ENCODE data around the gene LSG1.
"Not testable (repeated sequence)": the region's sequence is repeated elsewhere in the genome, so short reads cannot be mapped to it uniquely, and the experiment has no call there.

LSG1 gene

GRCh38 chr3:194647747-194648146, 24.2 kb downstream of the LSG1 start:
- DNase-seq, result no peak

DNA sequence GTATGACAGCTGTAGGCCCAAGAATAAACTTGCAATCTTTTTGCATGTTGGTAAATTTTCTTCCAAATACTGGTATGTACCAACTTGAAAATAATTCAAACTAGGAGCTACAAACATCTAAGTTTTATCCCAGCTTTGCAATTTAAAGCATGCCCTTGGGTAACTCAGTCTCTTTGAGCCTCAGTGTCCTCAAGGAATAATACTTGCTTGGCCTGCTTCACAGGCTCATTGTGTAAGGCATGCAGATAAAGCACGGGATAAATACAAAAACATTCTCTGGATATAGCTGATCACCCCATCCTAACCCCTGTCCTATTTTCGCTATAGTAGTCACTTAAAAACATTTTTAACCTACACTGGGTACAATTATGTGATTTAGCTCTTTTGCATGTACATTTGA, 29.2 kb downstream of the LSG1 start:
- DNase-seq, result no peak

DNA sequence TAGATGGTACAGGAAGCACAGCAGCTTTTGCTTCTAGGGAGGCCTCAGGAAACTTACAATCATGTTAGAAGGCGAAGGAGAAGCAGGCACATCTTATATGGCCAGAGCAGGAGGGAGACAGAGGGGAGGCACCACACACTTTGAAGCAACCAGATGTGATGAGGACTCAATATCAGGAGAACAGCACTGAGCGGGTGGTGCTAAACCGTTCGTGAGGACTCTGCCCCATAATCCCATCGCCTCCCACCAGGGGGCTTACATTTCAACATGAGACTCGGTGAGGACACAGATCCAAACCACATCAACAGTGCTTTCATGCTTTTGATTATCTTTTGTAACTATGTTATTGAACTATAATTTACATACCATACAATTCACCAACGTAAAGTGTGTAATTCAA, 31.2 kb downstream of the LSG1 start:
- DNase-seq, result peak; percentile 16

DNA sequence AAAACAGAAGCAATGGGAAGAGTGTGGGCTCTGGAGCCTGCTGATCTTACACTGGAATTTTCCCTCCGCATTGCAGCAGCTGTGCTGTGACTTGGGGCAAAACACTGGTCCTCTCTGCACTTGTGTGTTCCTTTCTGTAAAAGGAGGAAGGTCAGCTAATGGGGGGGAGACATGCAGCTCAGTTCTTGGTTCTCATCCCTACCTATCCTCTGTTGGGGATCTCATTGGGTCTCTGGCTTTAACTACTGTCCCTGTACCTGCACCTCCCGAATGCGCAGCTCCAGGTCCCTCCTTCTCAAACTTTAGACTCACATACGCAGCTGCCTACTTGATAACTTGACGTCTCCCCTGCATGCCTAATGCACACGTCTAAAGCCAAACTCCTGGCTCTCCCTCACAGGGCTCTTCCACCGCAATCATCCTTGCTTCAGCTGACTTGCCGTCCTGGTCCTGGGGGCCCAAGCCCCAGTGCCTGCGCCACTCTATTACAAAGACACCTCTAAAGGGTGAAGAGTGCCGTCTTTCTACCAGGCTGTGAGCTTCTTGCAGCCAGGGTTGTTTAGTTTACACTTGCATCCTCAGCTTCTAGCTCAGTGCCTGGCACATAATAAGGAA, 32.9 kb downstream of the LSG1 start:
- DNase-seq, result no peak

GRCh38 chr3:194637541-194638400, 34.2 kb downstream of the LSG1 start:
- DNase-seq, result no peak

DNA sequence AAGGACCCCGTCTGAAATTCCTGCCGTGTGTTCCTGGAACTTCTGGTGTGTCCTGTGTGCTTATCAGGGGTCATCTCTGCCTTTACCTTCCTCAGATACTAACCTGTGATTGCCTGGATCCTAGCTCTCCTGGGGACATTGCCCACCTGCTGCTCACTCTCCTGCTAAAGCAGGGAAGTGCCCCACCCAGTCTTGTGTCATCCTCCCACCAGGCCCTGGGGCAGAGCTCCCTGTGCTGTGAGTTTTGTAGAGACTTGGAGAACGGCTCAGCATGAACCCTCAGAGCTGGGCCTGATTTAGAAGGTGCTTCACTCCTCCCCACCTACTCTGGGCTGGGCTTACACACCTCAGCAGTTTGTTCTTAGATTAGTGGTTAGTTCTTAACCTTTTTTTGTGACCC, 34.9 kb downstream of the LSG1 start:
- no peak for DNase-seq

DNA sequence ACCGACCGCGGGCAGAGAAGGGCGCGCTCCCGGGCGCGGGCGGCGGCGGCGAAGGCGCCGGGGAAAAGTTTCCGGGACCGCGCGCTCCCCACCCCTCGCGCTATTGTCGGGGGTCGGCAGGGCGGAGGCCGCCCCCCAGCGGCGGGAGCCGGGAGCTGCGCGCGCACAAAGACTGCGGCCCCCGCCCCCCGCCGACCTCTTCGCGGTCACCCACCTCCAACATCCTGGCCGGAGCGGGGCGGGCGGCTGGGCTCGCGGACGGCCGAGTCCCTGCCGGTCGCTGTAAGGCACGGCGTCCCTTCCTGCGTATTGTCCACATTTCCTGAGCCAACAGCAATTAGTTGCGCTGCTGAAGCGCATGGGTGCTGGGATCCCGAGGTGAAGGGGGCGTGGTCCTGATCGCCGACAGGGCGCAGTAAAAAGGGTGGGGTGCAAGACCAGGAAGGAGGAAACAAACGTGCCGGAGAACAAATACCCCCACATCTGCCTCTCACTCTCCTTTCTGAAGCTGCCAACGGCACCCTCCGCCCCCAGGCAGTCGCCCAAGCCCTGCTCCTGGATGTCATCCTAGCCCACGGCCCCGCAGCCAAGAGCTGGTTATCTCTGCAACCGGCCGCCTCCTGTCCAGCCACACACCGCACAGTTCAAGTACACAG, 38.5 kb downstream of the LSG1 start, which contains the start of gene TMEM44:
TMEM44 (minus strand) TSS at position 71 of the 656 bp plus-strand sequence. CDS start 204 bp downstream, outside the sequence.
- DNase-seq, result peak; percentile 61

DNA sequence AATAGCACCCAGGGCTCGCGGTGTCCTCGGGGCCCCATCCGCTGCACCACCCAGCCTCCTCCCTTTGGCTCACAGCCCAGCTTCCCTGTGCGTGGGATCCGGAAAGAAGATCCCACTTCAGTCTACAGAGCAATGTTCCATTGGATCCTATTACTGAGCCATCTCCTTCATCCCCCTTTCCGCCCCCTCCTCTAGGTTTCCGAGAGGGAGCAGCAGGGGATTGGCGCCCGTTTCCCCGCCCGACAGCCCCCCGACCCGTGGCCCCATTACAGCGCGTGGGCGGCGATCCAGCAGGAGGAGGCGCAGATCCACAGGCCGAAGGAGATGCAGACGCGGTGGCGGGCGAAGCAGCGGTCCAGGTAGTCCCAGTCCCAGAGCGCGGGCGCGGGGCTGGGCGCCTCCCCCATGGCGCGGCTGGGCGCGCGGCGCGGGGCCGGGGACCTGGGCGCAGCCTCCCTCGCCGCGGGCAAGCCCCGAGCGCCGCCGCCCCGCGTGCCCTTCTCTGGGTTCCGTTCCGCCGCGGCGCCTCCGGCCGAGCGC, 39.1 kb downstream of the LSG1 start:
- peak; percentile 25 for DNase-seq

DNA sequence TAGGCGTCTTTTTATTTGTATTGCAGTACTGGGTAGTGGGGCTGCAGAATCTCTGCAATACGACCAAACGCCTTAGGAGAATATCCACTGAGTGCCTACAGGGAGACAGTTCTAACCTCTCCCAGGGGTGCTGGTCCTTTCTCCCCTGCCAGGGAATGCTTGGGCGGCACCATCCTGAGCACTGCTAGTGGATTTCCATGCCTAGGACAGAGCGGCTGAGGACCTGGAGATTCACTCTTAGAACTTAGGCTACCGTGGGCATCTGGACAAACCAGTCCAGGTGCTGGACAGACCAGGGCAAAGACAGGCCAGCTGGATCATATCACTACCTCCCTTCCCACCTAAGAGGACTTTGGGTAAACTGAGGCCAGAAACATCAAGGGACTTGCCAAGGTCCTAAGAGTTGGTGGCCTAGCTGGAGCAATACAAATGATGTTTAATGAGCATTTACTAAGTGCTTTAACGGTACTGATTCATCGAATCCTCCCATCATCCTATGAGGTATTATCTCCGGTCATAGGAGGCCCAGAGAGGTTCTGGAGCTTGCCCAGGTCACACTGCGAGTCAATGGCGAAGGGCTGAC, 39.7 kb downstream of the LSG1 start:
- no peak for DNase-seq

- no peak for DNase-seq
Observed at GRCh38 chr3:194631696-194632095, 40.3 kb downstream of the LSG1 start.

GRCh38 chr3:194630681-194631080, 41.3 kb downstream of the LSG1 start:
- DNase-seq, result not testable (repeated sequence)

- no peak for DNase-seq
Observed at GRCh38 chr3:194624956-194625355, 47.0 kb downstream of the LSG1 start.

DNA sequence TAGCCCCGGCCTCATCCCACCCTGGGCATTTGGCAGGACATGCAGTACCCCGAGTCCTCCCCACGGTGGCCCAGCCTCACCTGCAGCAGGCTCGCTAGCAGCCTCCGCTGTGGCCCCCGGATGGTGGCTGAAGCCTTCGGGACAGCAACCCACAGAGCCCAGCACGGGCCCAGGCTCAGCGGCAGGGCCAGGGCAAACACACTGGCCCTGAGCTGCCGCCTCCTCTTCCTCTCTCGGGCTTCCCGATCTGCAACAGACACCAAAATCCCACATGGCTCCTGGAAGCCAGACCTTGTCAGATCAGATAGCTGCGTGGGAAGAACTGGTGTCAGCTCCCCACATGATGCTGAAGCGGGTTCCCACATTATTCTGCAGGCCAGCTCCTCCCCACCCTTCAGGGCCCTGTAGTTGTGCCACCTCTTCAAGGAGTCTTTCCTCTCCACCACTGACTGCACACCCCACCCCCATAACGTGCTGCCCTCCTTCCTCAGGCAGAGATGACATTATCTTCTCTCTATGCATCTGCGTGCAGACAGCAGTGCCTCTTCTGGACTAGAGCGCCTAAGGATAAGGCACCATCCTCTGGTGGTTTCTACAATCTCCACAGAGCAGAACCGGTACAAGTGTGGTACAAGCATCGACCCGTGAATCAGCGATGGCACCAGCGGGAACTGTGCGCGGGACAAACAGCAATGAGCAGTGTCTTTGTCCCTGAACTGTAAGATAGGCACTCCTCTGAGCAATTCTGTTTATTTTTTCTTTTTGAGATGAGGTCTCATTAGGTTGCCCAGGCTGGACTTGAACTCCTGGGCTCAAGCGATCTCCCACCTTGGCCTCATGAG, 48.3 kb downstream of the LSG1 start:
- DNase-seq, result no peak

DNA sequence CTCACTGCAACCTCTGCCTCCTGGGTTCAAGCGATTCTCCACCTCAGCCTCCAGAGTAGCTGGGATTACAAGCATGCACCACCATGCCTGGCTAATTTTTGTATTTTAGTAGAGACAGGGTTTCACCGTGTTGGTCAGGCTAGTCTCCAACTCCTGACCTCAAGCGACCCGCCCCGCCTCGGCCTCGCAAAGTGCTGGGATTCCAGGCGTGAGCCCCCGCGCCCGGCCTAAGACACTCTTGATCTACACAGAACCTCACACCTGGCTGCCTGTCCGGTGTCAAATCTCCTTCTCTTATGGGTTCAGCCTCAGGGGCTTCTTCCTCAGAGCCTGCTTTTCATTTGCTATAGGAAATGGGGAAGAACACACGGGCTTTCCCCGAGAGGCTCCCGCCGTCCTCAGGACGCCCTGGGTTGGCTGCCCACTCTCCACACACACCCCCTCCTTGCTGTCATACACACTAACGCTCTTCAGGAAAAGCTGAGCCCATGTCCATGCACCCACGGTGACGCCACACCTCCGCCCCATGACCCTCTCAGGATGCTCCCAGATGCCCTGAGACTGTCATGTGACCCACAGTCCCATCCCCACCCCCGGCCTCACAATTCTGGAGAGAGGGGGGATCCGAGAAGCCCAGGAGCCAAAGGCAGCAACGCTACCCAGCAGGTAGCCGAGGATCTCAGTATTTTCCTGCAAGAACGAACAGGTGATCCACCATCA, 49.2 kb downstream of the LSG1 start:
- no peak for DNase-seq

GRCh38 chr3:194621947-194622346, 50.0 kb downstream of the LSG1 start:
- no peak for DNase-seq

GRCh38 chr3:194620196-194620595, 51.8 kb downstream of the LSG1 start:
- no peak for DNase-seq

- DNase-seq, result no peak
Observed at GRCh38 chr3:194619741-194620140, 52.2 kb downstream of the LSG1 start.

- DNase-seq, result no peak
Observed at GRCh38 chr3:194618858-194619608, 53.0 kb downstream of the LSG1 start.

- DNase-seq, result peak; percentile 71
Observed at GRCh38 chr3:194617827-194618226, 54.2 kb downstream of the LSG1 start.

GRCh38 chr3:194617143-194617671, 54.8 kb downstream of the LSG1 start:
- no peak for DNase-seq

All from fibroblast of upper back skin (primary cell).